Endothelial cell of hepatic sinusoid (primary cell): Measurements from ENCODE around the gene RRP15.

Source experiments
- in situ Hi-C: cut with HindIII; loops from 2 replicates; pipeline ENCODE4 v1.10.0; 2017; ENCODE audit warnings: low sequenced_read_pairs

RRP15 gene

GRCh38 chr1:218332416-218332815, 47.3 kb downstream of the RRP15 start:
- in situ Hi-C loops = loop anchor here (25.0 kb wide), 1 partner anchor 730 kb away; no protein-coding TSS in a partner anchor

GRCh38 chr1:218336328-218336727, 51.2 kb downstream of the RRP15 start:
- in situ Hi-C loops = loop anchor here (25.0 kb wide), 1 partner anchor 726 kb away; no protein-coding TSS in a partner anchor

- in situ Hi-C loops = loop anchor here (25.0 kb wide), 1 partner anchor 723 kb away; no protein-coding TSS in a partner anchor
These were observed 54.3 kb downstream of the RRP15 start for GRCh38 chr1:218339267-218339831.

- in situ Hi-C loops = loop anchor here (25.0 kb wide), 1 partner anchor 721 kb away; no protein-coding TSS in a partner anchor
These were observed 56.2 kb downstream of the RRP15 start for GRCh38 chr1:218341325-218341724.

- in situ Hi-C loops = loop anchor here (25.0 kb wide), 1 partner anchor 720 kb away; no protein-coding TSS in a partner anchor
These were observed 57.0 kb downstream of the RRP15 start for GRCh38 chr1:218342091-218342490.

GRCh38 chr1:218344814-218345672, 60.0 kb downstream of the RRP15 start, which contains the start of gene TGFB2:
Gene TGFB2 (plus strand): TSS chr1:218345336. CDS start chr1:218346702, 1,366 bp downstream.
- in situ Hi-C loops = loop anchor here (25.0 kb wide), 1 partner anchor 717 kb away; no protein-coding TSS in a partner anchor

GRCh38 chr1:218345673-218346390, 60.7 kb downstream of the RRP15 start:
- in situ Hi-C loops = loop anchor here (25.0 kb wide), 1 partner anchor 716 kb away; no protein-coding TSS in a partner anchor

GRCh38 chr1:218346391-218347204, 61.5 kb downstream of the RRP15 start:
- in situ Hi-C loops = loop anchor here (25.0 kb wide), 1 partner anchor 716 kb away; no protein-coding TSS in a partner anchor

- in situ Hi-C loops = loop anchor here (25.0 kb wide), 1 partner anchor 715 kb away; no protein-coding TSS in a partner anchor
These were observed 62.2 kb downstream of the RRP15 start for GRCh38 chr1:218347336-218347722.

- in situ Hi-C loops = loop anchor here (25.0 kb wide), 1 partner anchor 714 kb away; no protein-coding TSS in a partner anchor
These were observed 62.9 kb downstream of the RRP15 start for GRCh38 chr1:218347723-218348627.

- in situ Hi-C loops = loop anchor here (25.0 kb wide), 1 partner anchor 714 kb away; no protein-coding TSS in a partner anchor
These were observed 63.6 kb downstream of the RRP15 start for GRCh38 chr1:218348628-218349071.

GRCh38 chr1:218349348-218350034, 64.4 kb downstream of the RRP15 start:
- in situ Hi-C loops = loop anchor here (25.0 kb wide), 1 partner anchor 713 kb away; no protein-coding TSS in a partner anchor

GRCh38 chr1:218350035-218350525, 65.0 kb downstream of the RRP15 start:
- in situ Hi-C loops = no loop called here

GRCh38 chr1:218350801-218351266, 65.7 kb downstream of the RRP15 start:
- in situ Hi-C loops = no loop called here

- in situ Hi-C loops = no loop called here
These were observed 66.4 kb downstream of the RRP15 start for GRCh38 chr1:218351391-218352074.

- in situ Hi-C loops = no loop called here
These were observed 67.0 kb downstream of the RRP15 start for GRCh38 chr1:218352075-218352438.

- in situ Hi-C loops = no loop called here
These were observed 68.6 kb downstream of the RRP15 start for GRCh38 chr1:218353656-218354055.
